ENCODE results near the gene ACKR4.
"Not testable (repeated sequence)": the region's sequence is repeated elsewhere in the genome, so short reads cannot be mapped to it uniquely, and the experiment has no call there.

ACKR4 gene

GRCh38 chr3:132595014-132595413 is 2.1 kb upstream of the ACKR4 start:
- DNase-seq, result no peak

- no peak for DNase-seq
Measured at GRCh38 chr3:132596326-132596725, 744 bp upstream of the ACKR4 start.

GRCh38 chr3:132597660-132598059 is 590 bp downstream of the ACKR4 start:
- DNase-seq, result no peak

GRCh38 chr3:132598181-132598580 is 1.1 kb downstream of the ACKR4 start:
- no peak for DNase-seq

GRCh38 chr3:132600614-132601013 is 3.5 kb downstream of the ACKR4 start:
- DNase-seq, result not testable (repeated sequence)

- DNase-seq, result no peak
Measured at GRCh38 chr3:132605374-132605792, 8.3 kb downstream of the ACKR4 start.

- DNase-seq, result no peak
Measured at GRCh38 chr3:132606085-132606484, 9.0 kb downstream of the ACKR4 start.

GRCh38 chr3:132606620-132607019 is 9.6 kb downstream of the ACKR4 start:
- not testable (repeated sequence) for DNase-seq

- DNase-seq, result not testable (repeated sequence)
Measured at GRCh38 chr3:132615301-132615700, 18.2 kb downstream of the ACKR4 start.

- no peak for DNase-seq
Measured at GRCh38 chr3:132615881-132616280, 18.8 kb downstream of the ACKR4 start.

GRCh38 chr3:132616780-132617179 is 19.7 kb downstream of the ACKR4 start:
- DNase-seq, result no peak

- DNase-seq, result no peak
Measured at GRCh38 chr3:132622148-132622547, 25.1 kb downstream of the ACKR4 start.

- no peak for DNase-seq
Measured at GRCh38 chr3:132622761-132623160, 25.7 kb downstream of the ACKR4 start.

- no peak for DNase-seq
Measured at GRCh38 chr3:132623646-132624045, 26.6 kb downstream of the ACKR4 start.

- DNase-seq, result no peak
Measured at GRCh38 chr3:132624790-132625189, 27.7 kb downstream of the ACKR4 start.

GRCh38 chr3:132625613-132626012 is 28.5 kb downstream of the ACKR4 start:
- DNase-seq, result no peak

- no peak for DNase-seq
Measured at GRCh38 chr3:132626955-132627354, 29.9 kb downstream of the ACKR4 start.

- DNase-seq, result no peak
Measured at GRCh38 chr3:132628157-132628556, 31.1 kb downstream of the ACKR4 start.

GRCh38 chr3:132629928-132630327 is 32.9 kb downstream of the ACKR4 start:
- DNase-seq, result no peak

GRCh38 chr3:132630612-132631011 is 33.5 kb downstream of the ACKR4 start:
- DNase-seq, result no peak

- DNase-seq, result no peak
Measured at GRCh38 chr3:132635052-132635451, 38.0 kb downstream of the ACKR4 start.

GRCh38 chr3:132637590-132637989 is 40.5 kb downstream of the ACKR4 start:
- DNase-seq, result no peak

GRCh38 chr3:132638706-132639105 is 41.6 kb downstream of the ACKR4 start:
- DNase-seq, result no peak

GRCh38 chr3:132641427-132641826 is 44.4 kb downstream of the ACKR4 start:
- DNase-seq, result not testable (repeated sequence)

GRCh38 chr3:132641837-132642538 is 44.9 kb downstream of the ACKR4 start:
- DNase-seq, result no peak

Data from CD4-positive, alpha-beta T cell treated with Interleukin-6 for 4 hours (primary cell).